Stimulated activated naive CD8-positive, alpha-beta T cell treated with anti-CD3 and anti-CD28 coated beads, Interleukin-15, Interleukin-2, amounts not matched to agents 100 U/mL and 50 U/mL, for 24 hours (primary cell): ENCODE data around the gene MAU2.
"Not testable (repeated sequence)": the region's sequence is repeated elsewhere in the genome, so short reads cannot be mapped to it uniquely, and the experiment has no call there.

Source experiments
- ATAC-seq: fragments of 150-1000 bp; cut with Tn5 transposase; one replicate; pipeline ENCODE4 v1.10.0; 2021
- DNase-seq: peaks from one replicate; pipeline ENCODE4 v3.0.0; 2021

Gene MAU2

GRCh38 chr19:19345970-19346369 lies 25.3 kb downstream of the MAU2 start:
- DNase-seq, result no peak
- ATAC-seq, result no peak

DNA sequence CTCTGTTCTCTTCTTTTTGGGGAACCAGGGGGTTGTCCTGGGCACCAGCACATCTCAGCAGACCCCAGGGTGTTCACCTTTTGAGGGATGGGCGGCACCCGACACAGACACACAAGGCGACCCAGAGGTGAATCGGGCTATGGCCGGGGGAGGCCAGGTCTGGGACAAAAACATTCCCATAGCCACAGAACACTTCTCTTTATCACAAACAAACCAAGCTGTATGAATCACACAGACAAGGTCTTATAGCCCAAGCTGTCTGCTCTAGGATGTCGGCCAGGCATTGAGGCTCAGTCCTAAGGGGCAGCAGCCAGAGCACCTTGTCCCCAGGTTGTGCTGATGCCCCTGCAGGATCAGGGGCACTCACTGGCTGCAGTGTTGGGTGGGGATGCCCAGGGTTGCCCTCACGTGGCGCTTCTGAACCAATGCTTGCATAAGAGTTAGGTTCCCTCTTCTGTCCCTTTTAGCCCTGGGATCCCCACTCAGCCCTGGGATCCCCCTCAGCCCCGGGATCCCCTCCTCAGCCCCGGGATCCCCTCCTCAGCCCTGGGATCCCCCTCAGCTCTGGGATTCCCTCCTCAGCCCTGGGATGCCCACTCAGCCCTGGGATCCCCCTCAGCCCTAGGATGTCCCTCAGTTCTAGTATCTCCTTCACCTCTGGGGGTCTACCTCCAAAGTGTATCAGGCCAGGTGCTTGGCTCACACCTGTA lies 26.9 kb downstream of the MAU2 start:
- no peak for ATAC-seq
- no peak for DNase-seq

DNA sequence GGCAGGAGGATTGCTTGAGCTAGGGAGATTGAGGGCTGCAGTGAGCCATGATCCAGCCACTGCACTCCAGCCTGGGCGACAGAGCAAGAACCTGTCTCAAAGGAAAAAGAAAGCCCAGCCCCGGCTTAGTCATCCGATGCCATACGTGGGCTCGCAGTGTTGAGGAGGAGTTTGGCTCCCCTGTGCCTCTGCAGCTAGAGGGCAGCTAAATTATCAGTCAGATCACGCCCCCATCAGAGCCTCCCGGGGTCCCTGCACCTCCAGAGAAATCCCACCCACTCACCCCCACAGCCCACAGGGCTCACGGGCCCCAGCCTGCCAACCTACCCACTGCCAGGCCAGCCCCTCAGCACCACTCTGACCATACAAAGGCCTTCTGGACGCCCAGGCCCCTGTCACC lies 27.6 kb downstream of the MAU2 start:
- no peak for DNase-seq
- no peak for ATAC-seq

DNA sequence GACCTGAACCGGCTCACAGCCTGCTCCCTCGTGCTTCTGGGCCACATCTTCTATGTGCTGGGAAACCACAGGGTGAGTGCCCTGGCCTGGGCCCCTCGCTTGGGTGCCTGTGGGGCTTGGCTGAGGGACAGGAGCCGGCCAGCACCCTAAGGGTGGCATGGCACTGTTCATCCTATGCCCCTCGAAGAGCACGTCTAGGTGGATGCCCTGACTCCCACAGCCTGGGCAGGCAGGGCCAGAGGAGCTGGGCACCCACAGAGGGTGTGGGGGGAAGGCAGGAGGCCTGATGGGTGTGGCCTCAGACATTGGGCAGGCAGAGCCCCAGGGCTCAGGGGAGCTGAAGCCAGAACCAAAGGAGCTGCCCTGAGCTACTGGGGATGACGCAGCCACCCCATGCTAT lies 28.7 kb downstream of the MAU2 start:
- ATAC-seq, result no peak

DNA sequence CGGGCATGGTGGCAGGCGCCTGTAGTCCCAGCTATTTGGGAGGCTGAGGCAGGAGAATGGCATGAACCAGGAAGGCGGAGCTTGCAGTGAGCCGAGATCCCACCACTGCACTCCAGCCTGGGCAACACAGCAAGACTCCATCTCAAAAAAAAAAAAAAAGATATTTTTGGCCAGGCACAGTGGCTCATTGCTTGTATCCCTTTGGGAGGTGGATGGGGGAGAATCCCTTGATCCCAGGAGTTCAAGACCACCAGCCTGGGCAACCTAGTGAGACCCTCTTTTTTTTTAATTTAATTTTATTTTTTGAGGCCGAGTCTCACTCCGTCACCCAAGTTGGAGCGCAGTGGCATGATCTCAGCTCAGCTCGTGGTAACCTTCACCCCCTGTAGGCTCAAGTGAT lies 30.1 kb downstream of the MAU2 start:
- not testable (repeated sequence) for ATAC-seq, DNase-seq

More for the DNA sequence above, 28.7 kb downstream of the MAU2 start:
- no peak for DNase-seq

DNA sequence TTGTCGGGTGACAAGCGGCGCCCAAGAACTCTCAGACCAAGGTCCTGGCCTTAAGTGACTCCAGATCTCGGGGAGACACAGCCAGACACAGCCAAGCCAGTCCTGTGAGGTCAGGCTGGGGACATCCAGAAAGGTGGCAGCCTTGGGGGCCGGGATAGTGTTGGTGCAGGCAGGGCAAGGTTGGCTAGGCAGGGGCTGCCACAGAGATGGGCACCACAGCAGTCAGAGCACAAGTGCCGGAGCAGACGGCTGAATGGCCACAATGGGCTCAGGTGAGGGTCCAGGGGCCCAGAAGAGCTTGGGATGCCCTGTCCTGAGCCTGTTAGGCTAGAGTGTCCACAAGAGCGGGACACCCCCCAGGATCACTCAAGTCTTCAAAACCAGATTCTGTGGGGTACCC lies 32.2 kb downstream of the MAU2 start:
- DNase-seq (no peak), ATAC-seq (no peak)

DNA sequence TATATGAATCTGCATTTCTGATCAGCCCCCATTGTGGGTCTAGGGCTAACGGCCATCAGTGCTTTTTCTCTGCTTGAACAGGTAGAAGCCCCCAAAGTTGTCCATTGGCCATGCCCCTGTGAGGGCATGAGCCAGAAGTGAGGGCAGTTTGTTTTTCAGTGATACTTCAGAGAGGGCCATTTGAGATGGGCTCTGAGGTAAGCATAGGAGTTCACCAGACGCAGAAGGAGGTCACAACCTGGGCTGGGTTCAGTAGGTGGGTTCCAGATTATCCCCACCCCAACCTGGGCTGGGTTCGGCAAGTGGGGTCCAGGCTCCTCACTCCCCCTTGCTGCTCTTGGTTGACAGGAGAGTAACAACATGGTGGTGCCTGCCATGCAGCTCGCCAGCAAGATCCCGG lies 33.4 kb downstream of the MAU2 start:
- DNase-seq (no peak), ATAC-seq (no peak)

GRCh38 chr19:19354932-19355331 lies 34.3 kb downstream of the MAU2 start:
- ATAC-seq, result no peak
- DNase-seq, result no peak

- DNase-seq, result no peak
- ATAC-seq, result no peak
Measured at GRCh38 chr19:19355606-19356139, 35.0 kb downstream of the MAU2 start.

- ATAC-seq (no peak), DNase-seq (no peak)
Measured at GRCh38 chr19:19356500-19356899, 35.9 kb downstream of the MAU2 start.

GRCh38 chr19:19356901-19357566 lies 36.4 kb downstream of the MAU2 start:
- DNase-seq (no peak), ATAC-seq (no peak)

DNA sequence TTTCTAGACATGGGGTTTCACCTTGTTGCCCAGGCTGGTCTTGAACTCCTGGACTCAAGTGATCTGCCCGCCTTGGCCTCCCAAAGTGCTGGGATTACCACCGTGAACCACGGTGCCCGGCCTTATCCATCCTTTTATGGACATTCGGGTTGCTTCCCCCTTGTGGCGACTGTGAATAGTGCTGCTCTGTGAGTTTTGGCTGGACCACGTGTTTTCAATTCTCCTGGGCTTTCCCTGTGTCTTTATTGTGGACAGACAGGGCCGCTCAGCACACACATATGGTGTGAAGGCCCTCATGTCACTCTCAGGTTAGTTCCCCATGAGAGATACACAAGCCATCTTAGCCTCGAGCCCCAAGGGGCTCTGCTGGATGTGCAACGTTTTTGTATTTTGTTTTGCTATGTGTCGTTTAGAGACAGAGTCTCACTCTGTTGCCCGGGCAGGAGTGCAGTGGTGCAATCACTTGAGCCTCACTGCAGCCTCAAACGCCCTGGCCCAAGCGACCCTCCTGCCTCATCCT lies 40.5 kb downstream of the MAU2 start:
- DNase-seq, result peak; percentile 81

GRCh38 chr19:19362075-19362474 lies 41.4 kb downstream of the MAU2 start:
- ATAC-seq (no peak), DNase-seq (no peak)

More for the DNA sequence above, 40.5 kb downstream of the MAU2 start:
- ATAC-seq, result peak; percentile 73

- DNase-seq, result peak; percentile 78
- peak; percentile 91 for ATAC-seq
Measured at GRCh38 chr19:19366434-19367396, 46.1 kb downstream of the MAU2 start.

DNA sequence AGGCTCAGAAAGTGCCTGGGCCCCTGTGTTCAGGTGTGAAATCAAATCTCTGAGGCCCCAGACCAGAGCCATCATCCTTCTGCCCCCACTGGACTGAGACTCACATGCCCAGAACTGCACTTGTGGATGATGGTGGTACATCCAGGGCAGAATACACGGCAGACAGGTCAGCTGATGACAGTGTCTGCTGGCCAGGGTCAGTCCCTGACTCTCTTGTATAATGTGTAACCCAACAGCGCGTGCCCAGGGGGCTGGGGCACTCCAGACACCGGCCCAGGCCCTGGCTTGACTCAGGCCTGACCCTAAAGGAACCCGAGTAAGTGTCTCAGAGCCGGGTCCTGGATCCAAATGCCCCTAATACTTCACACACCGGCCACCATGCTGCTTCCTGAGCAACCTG lies 47.5 kb downstream of the MAU2 start:
- no peak for ATAC-seq
- DNase-seq, result no peak

GRCh38 chr19:19371059-19371458 lies 50.4 kb downstream of the MAU2 start:
- DNase-seq, result no peak
- no peak for ATAC-seq

GRCh38 chr19:19372656-19373416 lies 52.2 kb downstream of the MAU2 start:
- ATAC-seq (peak; percentile 95), DNase-seq (peak; percentile 47)

DNA sequence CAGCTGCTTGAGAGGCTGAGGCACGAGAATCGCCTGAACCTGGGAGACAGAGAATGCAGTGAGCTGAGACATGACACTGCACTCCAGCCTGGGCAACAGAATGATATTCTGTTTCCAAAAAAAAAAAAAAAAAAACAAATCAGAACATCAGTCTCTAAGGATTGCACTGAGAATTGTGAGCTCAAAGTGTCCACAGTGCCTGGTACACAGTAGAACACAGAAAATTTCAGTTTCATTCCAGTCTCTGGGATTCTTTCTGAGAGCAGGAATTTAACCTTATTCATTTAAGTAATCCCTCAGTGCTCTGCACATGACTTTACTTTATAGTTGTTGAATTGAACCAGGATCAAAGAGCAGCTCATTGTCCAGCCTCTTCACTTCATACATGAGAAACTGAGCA lies 58.9 kb downstream of the MAU2 start:
- no peak for ATAC-seq

DNA sequence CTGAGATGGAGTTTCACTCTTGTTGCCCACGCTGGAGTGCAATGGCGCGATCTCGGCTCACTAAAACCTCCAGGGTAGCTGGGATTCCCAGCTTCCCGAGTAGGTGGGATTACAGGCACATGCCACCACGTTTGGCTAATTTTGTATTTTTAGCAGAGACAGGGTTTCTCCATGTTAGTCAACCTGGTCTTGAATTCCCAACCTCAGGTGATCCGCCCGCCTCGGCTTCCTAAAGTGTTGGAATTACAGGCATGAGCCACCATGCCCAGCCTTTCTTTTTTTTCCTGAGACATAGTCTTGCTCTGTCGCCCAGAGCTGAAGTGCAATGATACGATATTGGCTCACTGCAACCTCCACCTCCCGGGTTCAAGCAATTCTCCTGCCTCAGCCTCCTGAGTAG lies 59.7 kb downstream of the MAU2 start:
- not testable (repeated sequence) for DNase-seq, ATAC-seq

More for the DNA sequence above, 58.9 kb downstream of the MAU2 start:
- no peak for DNase-seq

DNA sequence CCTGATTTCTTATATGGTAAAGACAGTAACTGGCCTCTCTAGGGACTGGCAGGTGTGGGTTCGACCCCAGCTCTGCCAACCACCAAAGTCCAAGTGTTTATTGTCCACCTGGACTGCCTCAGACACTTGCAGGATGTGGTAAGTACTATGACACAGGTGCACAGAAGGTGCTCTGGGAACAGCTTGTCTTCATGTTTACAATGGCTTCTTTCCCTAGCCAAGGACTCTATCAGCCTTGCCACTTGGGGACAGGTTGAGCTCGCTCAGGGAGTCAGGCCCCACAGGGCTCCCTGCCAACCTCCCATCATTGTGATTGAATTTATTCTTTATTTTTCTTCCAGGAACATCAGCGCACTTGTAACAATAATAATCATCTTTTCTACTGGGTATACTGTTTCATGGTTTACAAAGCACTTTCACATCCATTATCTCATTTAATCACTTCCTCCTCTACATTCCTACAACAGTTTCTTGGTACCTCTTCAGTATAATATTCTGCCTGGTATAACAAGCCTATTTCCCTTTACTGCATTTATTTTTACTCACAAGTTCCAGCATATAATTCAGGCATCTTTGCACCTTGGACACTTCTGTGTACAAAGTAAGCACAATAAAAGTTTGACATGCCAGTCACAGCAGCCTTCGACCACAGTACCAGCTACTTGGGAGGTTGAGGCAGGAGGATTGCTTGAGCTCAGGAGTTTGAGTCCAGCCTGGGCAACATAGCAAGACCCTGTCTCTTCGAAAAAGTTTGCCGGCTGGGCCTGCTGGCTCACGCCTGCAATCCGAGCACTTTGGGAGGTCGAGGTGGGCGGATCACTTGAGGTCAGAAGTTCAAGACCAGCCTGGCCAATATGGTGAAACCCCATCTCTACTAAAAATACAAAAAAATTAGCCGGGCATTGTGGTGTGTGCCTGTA lies 60.6 kb downstream of the MAU2 start:
- no peak for ATAC-seq
- no peak for DNase-seq
